ENCODE data around the gene RCAN2. TPM values are rescaled to one million over a fixed set of nuclear protein-coding genes. Genes with fewer than 3 reads are reported as not detected.

The RCAN2 gene
- total and polyA plus RNA-seq, 9 of the 15 experiments (the other 6 are each of a cell fraction or from before 2014, with no cell fraction given) = 0.04 TPM; not detected in 8

DNA sequence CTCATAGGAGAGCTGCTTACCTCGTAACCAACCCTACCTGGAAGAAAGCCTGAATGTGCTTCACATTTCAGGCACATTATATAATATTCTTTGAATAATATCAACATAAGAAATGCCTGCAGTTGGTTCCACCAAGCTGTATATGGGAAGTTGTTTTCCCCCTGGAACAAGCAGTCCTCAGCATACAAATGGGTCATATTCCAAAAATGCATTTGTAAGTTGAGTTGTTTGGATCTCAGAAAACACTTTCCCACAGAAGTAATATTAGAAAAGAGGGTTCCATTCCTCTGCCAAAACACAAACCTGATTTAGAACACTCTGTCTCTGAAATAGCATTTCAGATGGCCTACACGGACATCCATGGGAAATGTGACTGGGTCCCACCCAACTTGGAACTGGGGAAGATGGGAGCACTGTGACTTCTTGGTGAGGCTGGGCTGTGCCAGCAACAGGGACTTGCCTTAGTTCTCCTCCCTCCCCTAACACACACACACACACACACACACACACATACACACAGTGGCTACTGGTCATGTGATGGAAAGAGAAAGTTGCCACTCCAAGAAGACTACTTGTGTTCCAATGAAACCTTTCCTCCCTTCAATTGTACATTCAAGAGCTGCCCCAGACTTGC, 11.4 kb upstream of the RCAN2 start:
- TF ChIP-seq PCBP2 (IDR thresholded peaks at IDR 0.05; ENCODE audit: low read depth, low read length, poor library complexity, severe bottlenecking) (no peak), RBM25 (IDR thresholded peaks at IDR 0.05; ENCODE audit: low read depth, low read length, severe bottlenecking) (no peak), NFRKB (IDR thresholded peaks at IDR 0.05; ENCODE audit: low read depth) (no peak), KDM1A (IDR thresholded peaks at IDR 0.05) (no peak), ESRRA (IDR thresholded peaks at IDR 0.05; ENCODE audit: borderline replicate concordance, low read depth) (no peak), ETV5 (CRISPR knock-in tag; IDR thresholded peaks at IDR 0.05; ENCODE audit: low read depth) (no peak)
- intact Hi-C loops (cut with micrococcal nuclease) = no loop called here
- WGBS (ENCODE audit: insufficient coverage, low coverage, missing lambda C conversion rate) = 3% methylated on average over 2 of the region's 2 CpGs
- no peaks in the 10 kb centered on the region for H3K27me3 ChIP-seq (ENCODE audit: control insufficient read depth in 2 of 2, insufficient read depth in 2 of 2, low read length in 2 of 2)
- no peaks in the 10 kb centered on the region for H3K36me3 ChIP-seq (ENCODE audit: control insufficient read depth, insufficient read depth, low read length)
- ATAC-seq (no peak), FAIRE-seq (no peak), DNase-seq (ENCODE audit: extremely low read depth in 1 of 4, low spot score in 3 of 4) (no peak)
- H3K9me1 ChIP-seq (ENCODE audit: control insufficient read depth, insufficient read depth, low read length) = no peaks in the 10 kb centered on the region
- no peak overlapping the region for H3K27ac ChIP-seq (ENCODE audit: extremely low read depth, low read depth, low read length)
- no TSS peak for BruUV-seq (replicated peaks)
- H3K9me3 ChIP-seq (replicated peaks; ENCODE audit: control insufficient read depth, insufficient read depth, low read depth, low read length) = no peaks in the 10 kb centered on the region
- in situ Hi-C loops (cut with MboI) = no loop called here
- no peaks in the 10 kb centered on the region for H3K79me2 ChIP-seq (ENCODE audit: control insufficient read depth, insufficient read depth, low read length)
- no peak overlapping the region for H3K9ac ChIP-seq (ENCODE audit: insufficient read depth in 1 of 2, low read depth in 2 of 2, low read length in 2 of 2)
- CTCF ChIA-PET (ENCODE audit: low intra/inter-chr PET ratio) = no interaction called here
- no peak overlapping the region for H3K4me3 ChIP-seq
- POLR2A ChIA-PET = no interaction called here
- no peaks in the 10 kb centered on the region for H4K20me1 ChIP-seq (replicated peaks; ENCODE audit: control insufficient read depth, insufficient read depth, low read length)
- H3K4me1 ChIP-seq (replicated peaks in 1 of 2; ENCODE audit: control insufficient read depth in 2 of 2, insufficient read depth in 2 of 2, low read length in 2 of 2) = no peaks in the 10 kb centered on the region
- H3K4me2 ChIP-seq (ENCODE audit: insufficient read depth, low read length) = no peak overlapping the region
- H2AFZ ChIP-seq (ENCODE audit: low read depth, low read length) = no peak overlapping the region

Measured in K562 (cell line).